ENCODE measurements around the gene ADGRA3. TPM values are rescaled to one million over a fixed set of nuclear protein-coding genes. Genes with fewer than 3 reads are reported as not detected.

The ADGRA3 gene
- polyA plus RNA-seq, 5 donors: 54.6 to 69.0 (median 65.8) TPM

- DNase-seq: peak; percentile 75 to 77
Observed at GRCh38 chr4:22515145-22515887, 550 bp downstream of the ADGRA3 start.

DNA sequence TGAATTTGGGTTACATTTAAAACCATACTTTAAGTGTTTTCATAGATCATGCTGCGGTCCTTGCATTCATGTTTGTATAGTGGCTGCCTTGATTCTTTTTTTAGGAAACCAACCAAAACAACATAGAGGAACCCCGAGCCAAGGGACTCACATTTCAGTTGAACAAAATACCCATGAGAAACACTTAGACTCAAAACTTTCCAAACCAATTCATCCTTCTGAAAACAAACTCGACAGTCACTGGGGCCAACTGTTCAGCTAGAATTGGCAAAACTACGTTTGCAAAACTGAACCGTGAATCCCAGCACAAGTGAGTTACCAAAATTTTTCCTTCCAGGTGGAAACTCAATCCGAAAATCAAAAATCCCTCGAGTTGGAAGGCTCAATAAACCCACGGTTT, 1.4 kb downstream of the ADGRA3 start:
- no peak for DNase-seq

DNA sequence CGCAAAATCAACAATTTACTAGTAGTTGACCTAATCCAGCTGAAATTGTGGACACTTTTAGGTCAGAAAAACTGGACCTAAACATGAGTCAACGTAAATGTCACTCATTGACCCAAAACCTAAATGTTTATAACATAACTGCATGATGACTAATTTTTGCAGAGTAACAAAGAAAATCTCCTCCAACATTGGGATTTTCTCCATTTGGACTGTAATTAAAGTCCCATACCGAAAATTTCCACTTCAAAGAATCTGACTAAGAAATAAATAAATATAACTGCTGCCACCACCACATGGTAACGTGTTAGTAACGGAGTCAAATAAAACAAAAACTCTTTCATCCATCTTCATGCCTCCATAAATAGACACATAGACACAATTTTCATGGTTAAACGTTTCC, 1.9 kb downstream of the ADGRA3 start:
- DNase-seq: no peak

DNA sequence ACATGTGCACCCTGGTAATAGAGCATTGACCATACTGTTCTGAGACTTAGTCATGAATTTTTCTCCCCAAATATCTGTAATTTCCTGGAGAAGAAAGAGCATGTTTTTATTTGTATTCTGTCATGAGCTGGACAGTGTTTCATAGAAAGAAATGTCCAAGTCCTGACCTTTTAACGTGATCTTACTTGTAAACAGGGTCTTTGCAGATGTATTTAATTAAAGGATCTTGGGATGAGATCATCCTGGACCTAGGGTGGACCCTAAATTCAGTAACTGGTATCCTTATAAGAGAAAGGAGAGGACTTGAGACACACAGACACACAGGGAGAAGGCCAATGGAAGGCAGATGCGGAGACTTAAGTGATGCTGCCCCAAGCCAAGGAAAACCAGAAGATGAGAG, 3.6 kb downstream of the ADGRA3 start:
- no peak for DNase-seq

- DNase-seq: no peak
Observed at GRCh38 chr4:22510750-22511149, 5.1 kb downstream of the ADGRA3 start.

GRCh38 chr4:22508376-22508775, 7.5 kb downstream of the ADGRA3 start:
- no peak for DNase-seq

- DNase-seq: no peak
Observed at GRCh38 chr4:22504922-22505321, 10.9 kb downstream of the ADGRA3 start.

GRCh38 chr4:22504447-22504846, 11.4 kb downstream of the ADGRA3 start:
- no peak for DNase-seq

- no peak for DNase-seq
Observed at GRCh38 chr4:22502895-22503814, 12.7 kb downstream of the ADGRA3 start.

DNA sequence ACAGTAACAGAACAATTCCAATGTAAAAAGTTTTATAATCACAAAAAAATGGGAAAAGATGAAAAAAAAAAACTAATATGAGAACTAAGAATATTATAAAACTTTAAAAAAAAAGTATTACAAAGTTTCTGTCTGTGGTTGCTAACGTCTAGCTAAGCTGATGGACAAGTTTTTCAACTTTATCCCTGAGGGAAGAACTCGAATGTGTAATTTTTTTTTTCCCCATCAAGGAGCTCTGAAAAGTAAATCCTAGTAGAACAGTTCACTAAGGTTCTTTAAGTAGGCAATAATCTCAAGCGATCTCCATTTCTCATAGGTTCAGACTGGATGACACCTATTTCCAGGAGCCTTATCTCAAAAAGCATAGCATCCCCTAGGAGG, 14.2 kb downstream of the ADGRA3 start:
- no peak for DNase-seq

DNA sequence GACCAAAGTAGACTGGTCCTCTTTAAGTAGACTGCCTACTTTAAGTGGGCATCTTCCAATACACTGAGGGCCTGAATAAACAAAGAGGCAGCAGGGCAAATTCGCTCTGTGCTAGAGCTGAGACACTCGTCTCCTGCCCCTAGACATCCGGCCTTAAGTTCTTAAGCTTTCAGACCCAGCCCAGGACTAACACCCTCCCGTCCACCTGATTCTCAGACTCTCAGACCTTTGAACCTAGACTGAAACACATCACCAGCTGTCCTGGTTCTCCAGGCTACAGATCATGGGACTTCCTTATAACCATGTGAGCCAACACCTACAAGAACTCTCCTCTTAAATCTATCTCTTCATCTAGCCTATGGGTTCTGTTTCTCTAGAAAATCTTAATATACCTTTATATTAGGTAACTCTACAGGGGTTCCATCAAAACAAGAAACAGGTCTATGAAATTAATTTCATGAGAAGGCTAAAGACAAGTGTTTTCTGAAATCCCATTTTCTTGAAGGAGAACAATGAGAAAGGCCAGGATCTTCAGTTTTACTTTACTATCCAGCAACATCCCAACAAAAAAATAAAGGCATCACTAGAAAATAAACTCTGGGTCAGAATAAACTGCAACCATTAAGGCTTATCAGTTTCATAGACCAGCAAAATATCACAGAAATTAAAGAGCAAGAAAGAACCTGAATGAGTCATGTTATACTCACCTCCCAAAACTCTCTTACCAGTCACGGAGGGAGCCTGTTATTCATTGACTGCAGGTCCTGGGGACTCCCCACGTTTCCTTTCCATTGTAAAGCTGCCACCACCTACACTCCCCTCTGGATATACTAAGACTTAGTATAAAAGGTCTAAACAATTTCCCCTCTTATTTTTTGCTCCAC, 14.8 kb downstream of the ADGRA3 start:
- DNase-seq: no peak

GRCh38 chr4:22500128-22500611, 15.7 kb downstream of the ADGRA3 start:
- no peak for DNase-seq

- no peak for DNase-seq
Observed at GRCh38 chr4:22498866-22499265, 17.0 kb downstream of the ADGRA3 start.

- DNase-seq: no peak
Observed at GRCh38 chr4:22496165-22496813, 19.6 kb downstream of the ADGRA3 start.

GRCh38 chr4:22493523-22493922, 22.3 kb downstream of the ADGRA3 start:
- DNase-seq: no peak

DNA sequence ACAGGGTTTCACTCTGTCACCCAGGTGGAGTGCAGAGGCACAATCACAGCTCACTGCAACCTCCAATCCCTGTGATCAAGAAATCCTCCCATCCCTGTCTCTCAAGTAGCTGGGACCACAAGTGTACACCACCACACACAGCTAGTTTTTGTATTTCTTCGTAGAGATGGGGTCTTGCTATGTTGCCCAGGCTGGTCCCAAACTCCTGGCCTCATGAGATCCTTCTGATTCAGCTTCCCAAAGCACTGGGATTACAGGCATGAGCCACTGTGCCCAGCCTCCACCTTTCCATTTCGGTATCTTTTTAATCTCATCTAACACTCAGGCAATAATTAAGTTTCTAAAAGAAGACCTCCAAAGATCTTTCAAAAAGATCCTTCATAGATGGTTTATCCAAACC, 22.9 kb downstream of the ADGRA3 start:
- DNase-seq: no peak

DNA sequence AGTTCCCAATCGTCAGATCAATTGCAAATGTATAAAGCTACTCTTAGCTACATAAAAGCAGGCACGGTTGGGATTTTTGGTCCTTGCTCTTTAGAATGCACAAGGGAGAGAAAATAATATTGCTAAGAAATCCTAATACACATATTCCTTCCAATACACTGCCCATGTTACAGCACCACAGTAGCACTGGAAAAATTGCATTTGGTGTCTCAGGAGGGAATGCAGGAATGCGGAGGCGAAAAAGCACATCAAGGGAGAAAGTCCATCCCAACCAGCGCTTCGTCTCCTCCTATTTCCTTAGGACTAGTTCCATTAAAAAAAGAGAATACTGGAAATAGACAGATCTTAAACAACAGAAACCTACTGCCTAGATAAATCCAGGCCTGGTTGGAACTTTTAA, 23.9 kb downstream of the ADGRA3 start:
- no peak for DNase-seq

- no peak for DNase-seq
Observed at GRCh38 chr4:22490718-22491315, 25.0 kb downstream of the ADGRA3 start.

- no peak for DNase-seq
Observed at GRCh38 chr4:22488106-22488505, 27.8 kb downstream of the ADGRA3 start.

- no peak for DNase-seq
Observed at GRCh38 chr4:22487328-22487727, 28.5 kb downstream of the ADGRA3 start.

DNA sequence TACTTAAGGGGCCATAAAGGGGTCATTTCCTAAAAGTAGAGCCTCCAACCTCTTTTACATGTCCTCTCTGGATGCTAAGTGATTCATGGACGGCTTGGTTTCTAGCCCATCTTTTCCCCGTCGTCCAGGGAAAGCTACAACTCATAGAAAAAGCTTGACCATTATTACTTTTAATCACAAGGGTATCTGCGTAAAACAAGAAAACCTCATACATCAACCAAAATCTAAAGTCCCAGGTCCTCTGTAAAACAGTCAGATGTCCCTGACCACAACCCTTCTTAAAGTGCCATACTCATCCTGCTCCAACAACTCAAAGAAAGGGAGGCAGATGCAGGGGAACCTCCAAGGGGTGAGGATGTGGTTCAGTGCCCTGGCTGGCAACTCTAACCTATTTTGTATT, 29.6 kb downstream of the ADGRA3 start:
- no peak for DNase-seq
